Heart left ventricle (tissue), 16 donors: Measurements from ENCODE around the gene MOK. TPM values are rescaled to one million over a fixed set of nuclear protein-coding genes. Genes with fewer than 3 reads are reported as not detected.
A peak's percentile ranks its signal among the peaks of the same experiment; 100 is the strongest.

Source experiments
- ATAC-seq, 4 donors: fragments of 200-7000 bp; cut with Tn5 transposase; one replicate each; pipeline ENCODE4 v1.9.1; 2020 to 2022; ENCODE audit warnings: moderate library complexity in 4 of 4, mild to moderate bottlenecking in 3 of 4, moderate number of reproducible peaks in 1 of 4
- DNase-seq, 5 donors: peaks; one replicate each; pipeline ENCODE4 v3.0.0-alpha.2; 2020
- H3K27ac ChIP-seq, 12 donors: fragments of 200-600 bp; sonication (generic) in 4 of 12; one replicate each; pipeline versions ENCODE4 v1.5.0 to v1.8.0; 2016 to 2022; ENCODE audit warnings: mild to moderate bottlenecking in 2 of 12
- H3K27me3 ChIP-seq, 9 donors: fragments of 200-600 bp; sonication (generic) in 2 of 9; one replicate each; pipeline versions ENCODE4 v1.5.1 to v1.8.0; 2016 to 2022; ENCODE audit warnings: mild to moderate bottlenecking in 3 of 9
- H3K36me3 ChIP-seq, 9 donors: fragments of 200-600 bp; sonication (generic) in 2 of 9; one replicate each; pipeline versions ENCODE4 v1.5.0 to v1.8.0; 2018 to 2022; ENCODE audit warnings: mild to moderate bottlenecking in 2 of 9
- H3K4me1 ChIP-seq, 12 donors: fragments of 200-600 bp; sonication (generic) in 4 of 12; one replicate each; pipeline versions ENCODE4 v1.5.0 to v1.8.0; 2016 to 2022; ENCODE audit warnings: mild to moderate bottlenecking in 3 of 12
- H3K4me3 ChIP-seq, 12 donors: fragments of 200-600 bp; sonication (generic) in 4 of 12; one replicate each; pipeline versions ENCODE4 v1.5.0 to v1.8.0; 2017 to 2022; ENCODE audit warnings: mild to moderate bottlenecking in 9 of 12, moderate library complexity in 4 of 12
- H3K9me3 ChIP-seq, 12 donors: fragments of 200-600 bp; sonication (generic) in 4 of 12; one replicate each; pipeline versions ENCODE4 v1.5.0 to v1.8.0; 2016 to 2022; ENCODE audit warnings: mild to moderate bottlenecking in 1 of 12
- CTCF ChIP-seq, 12 donors: fragments of 200-600 bp; sonication (generic) in 4 of 12; IDR thresholded peaks; one replicate each; pipeline versions ENCODE4 v1.5.0 to v1.8.0; 2018 to 2022; ENCODE audit warnings: antibody characterized with exemption in 12 of 12, mild to moderate bottlenecking in 5 of 12
- POLR2A ChIP-seq, 2 donors: fragments of 450-650 bp; IDR thresholded peaks; one replicate each; pipeline ENCODE4 v1.6.1; 2017; ENCODE audit warnings: antibody characterized with exemption in 2 of 2, mild to moderate bottlenecking in 2 of 2, moderate library complexity in 2 of 2
- WGBS, 4 donors: extraction: QIAGEN DNeasy Blood & Tissue Kit in 2 of 4; methylation state at CpG; one replicate each; pipeline versions ENCODE4 v1.1.5 to v1.1.7; 2013 to 2018; 5-methylcytosine and 5-hydroxymethylcytosine counted together
- intact Hi-C, 10 donors: fragments of 100-400 bp; cut with DNase I; formaldehyde crosslinking; loops; one replicate each; pipeline versions ENCODE4 v1.11.1 to v1.14.2; 2022
- polyA plus RNA-seq, 2 donors: library from polyadenylated mRNA; stranded (reverse); fragments of 200-250 nt; gene quantifications; one replicate each; pipeline ENCODE4 v1.2.3, GENCODE V29; 2013
- total RNA-seq, 9 donors: library from RNA; depleted of rRNA in 2 of 9; stranded (reverse); fragments of >200 nt in 2 of 9; fragmentation: NEBNext Ultra II Directional in 3 of 9; extraction: Animal tissue kit (Norgen Biotek cat#: 25700) in 3 of 9; gene quantifications; one replicate each; pipeline versions ENCODE4 v1.1.0 to v1.2.4, GENCODE V29; 2016 to 2023
- donor health status: ischemic (EF 13 %, LVEDD 7.1; RV severe dilation, severe dysfunction).
- donor health status: healthy with polysubstance abuse.
- donor health status: DM: no; HTN: yes; CAD: no.
- donor health status: DM: no; HTN: no; CAD: no.
- donor health status: ischemic (EF 25% LVEDD 6.9; RV normal size, moderate dysfunction).
- donor health status: ischemic (EF 25% LVEDD 5.7; RV mildly dilated, moderate dysfunction).
- donor health status: healthy.
- donor health status: DM: yes; HTN: yes; CAD: no.
- donor health status: ischemic (EF 35%, LVEDD 5.7; RV mildly dilated, moderate dysfunction).
- donor health status: nonischemic (EF 11% LVEDD 7.7; RV severe dilation, severe dysfunction).
- donor health status: DM: yes; HTN: yes; CAD: no.
- donor health status: PGD.
- donor health status: ischemic (EF 29% LVEDD 5.4; RV normal size, mild dysfunction).
- donor health status: nonischemic (EF 23%, LVEDD 6.1; RV moderate dilation, normal function).

Gene MOK
- total and polyA plus RNA-seq, 11 donors, result 8.7 to 18.1 (median 12.7) TPM

GRCh38 chr14:102222009-102222575 is 82.9 kb downstream of the MOK start:
- intact Hi-C loops, result no loop called here
- WGBS, 4 donors, result 91 to 94% (median 93%) methylated on average over 11 to 13 of the region's 13 CpGs
- Histone ChIP-seq H3K27me3 (no peaks in the 10 kb centered on the region), H3K4me3 (no peak overlapping the region), H3K4me1 (peaks cover 0 to 30% (median 15%) of the 10 kb centered on the region in 12 donors), H3K27ac (no peak overlapping the region), H3K9me3 (no peaks in the 10 kb centered on the region), H3K36me3 (peaks cover 0 to 30% (median 14%) of the 10 kb centered on the region in 9 donors)
- ATAC-seq (no peak), DNase-seq (peak in 1 of 5 donors; percentile 15)
- no peak for TF ChIP-seq POLR2A (IDR thresholded peaks at IDR 0.05)
- no peak for TF ChIP-seq CTCF (IDR thresholded peaks at IDR 0.05)

GRCh38 chr14:102221026-102221425 is 83.9 kb downstream of the MOK start:
- WGBS, 4 donors, result 43 to 60% (median 49%) methylated on average over 7 of the region's 7 CpGs
- Histone ChIP-seq H3K4me3 (no peak overlapping the region), H3K27ac (no peak overlapping the region), H3K4me1 (peaks cover 0 to 36% (median 17%) of the 10 kb centered on the region in 12 donors), H3K27me3 (no peaks in the 10 kb centered on the region), H3K9me3 (no peaks in the 10 kb centered on the region), H3K36me3 (peaks cover 0 to 31% (median 14%) of the 10 kb centered on the region in 9 donors)
- DNase-seq (no peak), ATAC-seq (peak in 2 of 4 donors; percentile 3 to 29)
- TF ChIP-seq CTCF (IDR thresholded peaks at IDR 0.05), result no peak
- no peak for TF ChIP-seq POLR2A (IDR thresholded peaks at IDR 0.05)
- intact Hi-C loops, result no loop called here

GRCh38 chr14:102220031-102220430 is 84.9 kb downstream of the MOK start:
- Histone ChIP-seq H3K36me3 (peaks cover 0 to 31% (median 14%) of the 10 kb centered on the region in 9 donors), H3K4me1 (peaks cover 0 to 46% (median 26%) of the 10 kb centered on the region in 12 donors), H3K4me3 (no peak overlapping the region), H3K27me3 (no peaks in the 10 kb centered on the region), H3K9me3 (no peaks in the 10 kb centered on the region), H3K27ac (no peak overlapping the region)
- ATAC-seq (no peak), DNase-seq (no peak)
- WGBS, 4 donors, result 89 to 93% (median 93%) methylated on average over 12 of the region's 12 CpGs
- intact Hi-C loops, result no loop called here
- no peak for TF ChIP-seq CTCF (IDR thresholded peaks at IDR 0.05)
- no peak for TF ChIP-seq POLR2A (IDR thresholded peaks at IDR 0.05)

GRCh38 chr14:102219316-102219715 is 85.6 kb downstream of the MOK start:
- TF ChIP-seq POLR2A (IDR thresholded peaks at IDR 0.05) (no peak), CTCF (IDR thresholded peaks at IDR 0.05) (no peak)
- DNase-seq (peak in 1 of 5 donors; percentile 19), ATAC-seq (no peak)
- Histone ChIP-seq H3K27me3 (no peaks in the 10 kb centered on the region), H3K27ac (no peak overlapping the region), H3K36me3 (peaks cover 0 to 27% (median 11%) of the 10 kb centered on the region in 9 donors), H3K4me3 (no peak overlapping the region), H3K4me1 (peaks cover 0 to 51% (median 27%) of the 10 kb centered on the region in 12 donors), H3K9me3 (no peaks in the 10 kb centered on the region)
- WGBS, 4 donors, result 88 to 96% (median 92%) methylated on average over 16 of the region's 16 CpGs
- intact Hi-C loops, result loop anchor here in 3 of 10 donors (10.0 kb wide), 2 partner anchors 135 to 175 kb away; partner anchors contain the start of gene HSP90AA1 (in 2 of the 3)
